GM21526 (cell line): ENCODE measurements around the gene CPB1.
A peak's percentile ranks its signal among the peaks of the same experiment; 100 is the strongest.

Experiments
- ATAC-seq: cut with Tn5 transposase; IDR thresholded peaks from one replicate; pipeline ENCODE4 v1.9.1; 2021; ENCODE audit warnings: moderate library complexity; ENCODE audit not compliant: unreplicated experiment, low FRiP score

Gene CPB1

DNA sequence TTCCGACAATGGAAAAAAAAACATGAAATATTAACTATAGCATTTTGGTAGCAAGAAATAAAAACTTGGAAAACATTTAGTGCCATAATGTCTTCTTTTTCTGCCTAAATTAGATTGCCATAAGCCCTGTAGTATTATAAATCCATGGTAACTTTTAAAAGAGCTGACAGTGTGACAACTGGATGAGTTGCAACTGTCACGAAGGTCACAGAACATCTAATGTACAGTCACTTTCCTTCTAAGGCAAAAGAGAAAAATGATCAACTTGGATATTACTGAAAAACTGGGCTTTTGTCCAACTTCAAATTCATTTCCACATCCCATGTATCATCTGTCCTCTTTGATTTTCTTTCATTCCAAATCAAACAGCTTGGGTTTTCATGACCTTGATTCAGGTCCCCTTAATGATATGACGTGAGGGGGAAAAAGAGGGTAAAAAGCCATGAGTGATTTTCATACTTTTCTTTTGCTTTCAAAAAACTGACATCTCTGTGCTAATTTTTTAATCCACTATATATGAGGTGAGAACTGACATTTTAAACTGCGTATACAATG is 602 bp downstream of the CPB1 start:
- no peak for ATAC-seq

- no peak for ATAC-seq
Measured at GRCh38 chr3:148829926-148830325, 2.3 kb downstream of the CPB1 start.

- no peak for ATAC-seq
Measured at GRCh38 chr3:148833223-148833622, 5.6 kb downstream of the CPB1 start.

DNA sequence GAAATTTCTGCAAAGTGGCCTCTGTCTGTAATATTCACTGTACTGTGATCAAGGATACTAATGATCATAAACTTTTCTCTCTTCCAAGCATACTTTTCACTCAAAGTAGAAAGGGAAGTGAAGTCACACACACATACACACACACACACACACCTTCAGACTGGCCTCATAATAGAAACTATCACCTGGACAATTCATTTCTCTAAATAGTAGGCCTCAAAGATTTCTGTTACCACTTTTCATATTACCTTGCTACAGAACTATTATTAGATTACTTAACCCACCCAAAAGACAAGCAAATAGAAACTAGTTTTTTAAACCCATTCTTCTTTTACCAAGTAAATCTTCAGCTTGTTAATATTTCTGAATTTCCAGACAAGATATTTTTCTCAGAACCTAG is 12.2 kb downstream of the CPB1 start:
- peak; percentile 78 for ATAC-seq

DNA sequence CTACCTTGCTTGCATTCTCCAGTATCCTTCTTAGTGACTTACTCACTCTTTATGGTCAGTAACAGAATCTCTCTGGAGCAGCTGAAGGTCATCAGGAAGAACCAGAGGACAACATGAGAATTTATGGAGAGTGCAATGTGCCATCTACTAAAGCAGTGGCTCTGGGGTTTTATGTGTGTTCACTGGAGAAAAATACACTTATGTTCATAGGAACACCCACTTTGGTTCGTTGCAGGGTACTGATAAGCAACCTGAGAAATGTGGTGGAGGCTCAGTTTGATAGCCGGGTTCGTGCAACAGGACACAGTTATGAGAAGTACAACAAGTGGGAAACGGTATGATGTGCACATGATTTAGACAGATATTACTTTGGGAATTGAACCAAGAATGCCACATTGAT is 12.8 kb downstream of the CPB1 start:
- ATAC-seq, result no peak

DNA sequence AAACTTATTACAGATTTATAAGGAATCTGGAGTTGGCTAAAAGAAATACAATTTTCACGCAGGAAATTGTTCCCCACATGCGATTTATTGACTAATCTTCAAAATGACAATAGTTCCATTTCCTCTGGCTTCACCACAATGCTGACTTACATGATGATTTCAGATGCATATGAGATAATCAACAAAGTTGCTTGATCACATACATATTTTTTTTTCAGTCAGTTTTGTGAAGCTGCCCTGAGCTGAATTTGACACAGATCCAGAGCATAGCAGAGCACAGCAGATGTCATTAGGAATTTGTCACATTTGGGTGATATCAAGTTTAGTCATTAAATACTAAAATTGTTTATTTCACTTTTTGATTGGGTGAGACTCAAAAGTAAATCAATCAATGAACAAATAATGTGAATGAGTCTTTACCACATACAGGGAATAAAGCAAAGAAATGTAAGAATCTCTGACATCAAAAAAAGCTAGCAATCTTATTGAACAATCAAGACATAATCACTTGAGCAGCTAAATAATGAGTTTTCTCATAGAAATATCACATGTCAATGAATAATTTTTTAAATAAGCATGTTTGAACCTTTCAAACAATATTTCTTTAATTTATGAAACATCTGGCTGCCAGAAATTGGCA is 18.3 kb downstream of the CPB1 start:
- ATAC-seq, result no peak

DNA sequence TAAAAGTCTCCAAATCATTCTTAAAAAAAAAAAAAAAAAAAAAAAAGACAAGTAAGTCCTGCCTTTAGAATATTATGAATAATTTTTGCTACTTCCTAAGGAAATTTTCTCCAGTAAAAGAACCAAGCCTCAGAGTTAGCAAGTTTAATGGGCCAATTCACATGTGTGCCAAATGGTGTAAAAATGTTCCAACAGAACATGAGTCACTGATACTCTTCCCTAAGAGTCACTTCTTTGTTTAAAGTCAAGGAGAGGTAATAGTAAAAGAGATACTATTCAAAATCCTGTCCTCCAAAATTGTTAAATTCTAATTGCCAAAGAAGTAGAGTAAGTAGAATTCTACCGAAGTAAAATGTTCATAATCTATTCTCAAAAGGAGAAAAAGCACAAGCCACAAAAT is 19.7 kb downstream of the CPB1 start:
- ATAC-seq, result no peak

DNA sequence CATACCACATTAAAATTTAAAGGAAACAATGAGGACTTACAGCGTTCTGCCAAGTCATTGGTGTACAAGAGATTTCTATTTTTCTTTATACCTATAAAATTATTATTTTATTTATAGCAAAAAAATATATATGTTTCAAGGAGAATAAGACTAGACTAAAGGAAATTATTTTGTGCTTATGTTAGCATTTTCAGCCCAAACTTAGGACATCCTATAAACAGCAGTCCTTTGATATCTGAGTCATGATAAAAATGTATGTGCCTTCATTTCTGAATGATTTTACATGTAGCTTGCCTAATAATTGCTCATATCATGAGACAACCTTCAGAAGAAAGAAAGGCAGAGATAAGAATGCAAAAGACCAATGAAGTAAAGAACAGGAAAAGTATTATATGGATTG is 20.8 kb downstream of the CPB1 start:
- ATAC-seq, result no peak

DNA sequence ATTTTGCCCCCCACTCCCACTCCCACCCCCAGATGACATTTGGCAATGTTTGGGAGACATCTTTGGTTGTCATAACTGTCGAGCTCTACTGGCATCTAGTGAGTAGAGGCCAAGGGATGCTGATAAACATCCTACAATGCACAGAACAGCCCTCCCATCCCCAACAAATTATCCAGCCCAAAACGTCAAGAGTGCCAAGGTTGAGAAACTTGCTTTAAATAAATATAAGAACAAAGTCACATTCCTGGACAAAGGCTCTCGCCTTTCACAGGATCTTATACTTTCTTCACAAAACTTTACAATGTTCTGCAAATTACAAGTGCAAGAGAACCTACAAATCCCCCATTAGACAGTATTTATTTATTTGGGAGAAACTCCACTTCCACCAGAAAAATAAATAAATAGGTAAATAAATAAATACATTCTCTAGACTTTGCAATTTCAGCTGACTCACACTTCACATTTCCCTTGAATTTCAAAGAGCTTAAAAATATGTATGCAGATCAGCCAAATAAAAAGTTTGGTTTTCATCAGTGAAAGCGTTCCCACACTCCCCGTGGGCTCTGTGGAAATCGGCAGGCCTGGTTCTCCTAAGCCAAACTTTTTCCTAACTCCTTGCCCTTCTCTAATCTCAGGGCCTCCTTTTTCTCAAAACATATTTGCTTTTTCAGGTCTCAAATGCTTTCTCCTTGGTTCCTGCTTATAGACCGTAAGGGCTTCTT is 24.8 kb downstream of the CPB1 start:
- no peak for ATAC-seq

DNA sequence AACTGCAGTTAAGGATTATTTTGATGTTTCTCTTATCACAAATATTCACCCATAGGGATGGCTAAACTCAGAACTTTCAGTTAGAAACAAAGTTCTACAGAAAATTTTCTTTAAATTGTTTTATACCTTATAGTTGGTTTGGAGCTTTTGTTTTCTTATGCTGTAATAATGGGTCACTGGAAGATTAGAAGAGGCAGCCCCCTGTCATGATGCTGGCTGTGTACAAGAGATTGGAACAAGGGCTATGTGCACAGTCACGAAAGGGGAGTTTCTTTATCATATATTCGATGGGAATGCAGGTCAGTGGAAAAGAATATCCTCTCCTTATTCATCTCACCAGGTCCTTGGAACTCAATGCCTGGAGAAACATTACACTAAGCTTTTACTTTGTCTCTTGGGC is 25.5 kb downstream of the CPB1 start:
- ATAC-seq, result no peak

DNA sequence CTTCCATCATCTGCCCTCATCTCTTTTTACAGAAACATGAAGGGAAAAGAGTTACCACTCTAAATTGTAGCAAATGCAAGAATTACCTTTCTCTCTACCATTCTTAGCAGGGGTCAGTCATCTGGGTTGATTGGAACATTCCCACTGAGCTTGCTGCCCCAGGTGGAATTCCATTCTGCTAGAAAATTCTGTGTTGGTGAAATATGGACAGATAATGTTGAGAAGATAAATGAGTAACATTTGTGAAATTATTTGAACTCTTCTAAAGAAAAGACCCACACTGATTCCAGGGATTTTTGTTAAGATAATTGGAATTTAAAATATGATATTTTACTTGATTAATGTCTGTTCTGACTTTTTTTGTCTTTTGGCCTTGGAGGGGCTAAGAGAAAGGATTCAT is 26.4 kb downstream of the CPB1 start:
- no peak for ATAC-seq

GRCh38 chr3:148856384-148856783 is 28.8 kb downstream of the CPB1 start:
- ATAC-seq, result no peak

GRCh38 chr3:148857316-148857715 is 29.7 kb downstream of the CPB1 start:
- no peak for ATAC-seq

GRCh38 chr3:148861277-148861869 is 33.8 kb downstream of the CPB1 start:
- peak; percentile 85 for ATAC-seq

DNA sequence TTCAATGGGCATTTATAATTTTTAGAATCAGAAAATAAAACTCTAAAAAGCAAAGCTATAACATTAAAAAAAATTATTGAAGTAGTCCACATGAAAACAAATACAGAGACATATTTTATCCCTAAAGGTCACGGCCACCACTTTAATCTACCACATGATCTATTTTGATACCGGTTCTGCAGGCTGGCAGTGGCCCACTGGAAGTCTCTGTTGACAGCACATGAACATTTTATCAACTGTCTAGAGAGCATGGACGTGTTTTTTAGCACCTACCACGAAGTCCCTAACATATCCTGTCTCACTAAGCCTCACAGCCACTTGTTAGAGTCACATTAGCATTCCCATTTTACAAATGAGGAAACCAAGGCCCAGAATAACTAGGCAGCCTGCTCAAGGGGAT is 35.7 kb downstream of the CPB1 start:
- ATAC-seq, result no peak

- ATAC-seq, result no peak
Measured at GRCh38 chr3:148863814-148864213, 36.2 kb downstream of the CPB1 start.

DNA sequence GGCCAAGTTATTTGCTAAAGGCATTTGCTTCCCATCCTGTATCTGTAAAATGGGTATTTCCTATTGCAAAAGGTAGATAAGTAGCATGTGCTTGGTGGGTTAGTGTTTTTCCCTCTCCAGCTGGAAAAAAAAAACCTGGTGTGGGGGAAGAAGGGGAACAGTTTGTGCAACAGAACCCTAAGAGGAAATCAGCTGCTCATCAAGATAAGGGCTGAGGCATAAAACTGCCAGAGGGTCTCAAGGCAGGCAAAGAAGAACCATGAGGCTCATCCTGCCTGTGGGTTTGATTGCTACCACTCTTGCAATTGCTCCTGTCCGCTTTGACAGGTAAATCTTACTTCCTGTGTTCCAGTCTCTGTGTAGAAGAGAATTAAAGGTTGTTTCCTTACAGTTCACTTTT is 37.4 kb downstream of the CPB1 start, which contains the start of gene CPA3:
TSS of gene CPA3 (plus strand) at position 248 of the 400 bp plus-strand sequence. CDS start at position 260, 12 bp downstream.
- no peak for ATAC-seq

DNA sequence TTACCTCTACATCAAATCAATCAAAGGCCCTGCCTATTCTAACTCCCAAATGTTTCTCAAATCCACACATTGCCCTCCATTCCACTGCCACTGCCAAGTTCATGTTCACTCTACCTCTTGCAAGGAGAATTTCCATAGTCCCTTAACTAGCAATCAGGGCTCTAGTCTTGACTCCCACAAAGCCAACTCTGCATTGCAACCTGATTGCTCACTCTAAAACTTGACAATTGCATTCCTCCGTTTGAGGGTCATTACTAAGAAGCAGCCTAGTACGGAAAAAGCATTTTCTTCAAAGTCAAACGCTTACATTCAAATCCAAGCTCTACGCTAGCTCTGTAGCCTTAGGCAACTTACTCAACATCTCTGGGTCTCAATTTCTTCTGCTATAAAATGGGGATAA is 38.6 kb downstream of the CPB1 start:
- no peak for ATAC-seq

GRCh38 chr3:148873270-148873927 is 45.8 kb downstream of the CPB1 start:
- ATAC-seq, result no peak

GRCh38 chr3:148873977-148874376 is 46.4 kb downstream of the CPB1 start:
- ATAC-seq, result no peak

DNA sequence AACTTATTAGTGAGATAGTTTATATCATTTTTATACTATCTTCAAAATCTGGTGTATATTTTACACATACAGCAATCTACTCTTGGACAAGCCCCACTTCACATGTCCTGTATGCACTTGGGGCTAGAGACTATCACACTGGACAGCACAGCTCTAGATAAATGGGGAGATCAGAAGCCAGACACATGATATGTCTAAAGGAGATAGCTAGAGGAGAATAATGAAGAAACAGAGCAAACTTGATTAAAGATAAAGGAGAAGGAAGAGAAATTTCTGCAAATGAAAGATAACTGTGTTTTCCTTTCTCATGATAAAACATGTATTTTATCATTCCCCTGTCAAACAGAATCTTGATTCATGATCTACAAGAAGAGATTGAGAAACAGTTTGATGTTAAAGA is 50.5 kb downstream of the CPB1 start:
- ATAC-seq, result no peak
